Body of pancreas (tissue), 4 donors: ENCODE results near the gene ANGPTL1. TPM values are rescaled to one million over a fixed set of nuclear protein-coding genes. Genes with fewer than 3 reads are reported as not detected.

Experiments
- ATAC-seq: fragments of 150-250 bp; one replicate; pipeline ENCODE4 v1.9.1; 2016
- DNase-seq, 4 donors: peaks; one replicate each; pipeline ENCODE4 v3.0.0-alpha.2; 2019
- H3K27ac ChIP-seq, 4 donors: fragments of 200-600 bp; sonication (generic); 1 replicate in 3 of 4; 2 replicates in 1 of 4; pipeline versions ENCODE4 v1.5.1 to v1.6.1; 2016 to 2019; ENCODE audit warnings: mild to moderate bottlenecking in 1 of 4, mixed read lengths in 1 of 4, moderate library complexity in 1 of 4
- H3K27me3 ChIP-seq, 2 donors: fragments of 200-600 bp; sonication (generic); one replicate each; pipeline ENCODE4 v1.6.0; 2016; ENCODE audit warnings: mild to moderate bottlenecking in 1 of 2
- H3K36me3 ChIP-seq, 2 donors: fragments of 200-600 bp; sonication (generic); replicated peaks in 1 of 2; 2 replicates each; pipeline ENCODE4 v1.5.1; 2016; ENCODE audit warnings: low read depth in 2 of 2; ENCODE audit not compliant: insufficient read depth in 1 of 2
- H3K4me1 ChIP-seq: fragments of 200-600 bp; sonication (generic); one replicate; pipeline ENCODE4 v1.6.0; 2016
- H3K4me3 ChIP-seq, 2 donors: fragments of 200-600 bp; sonication (generic); 1 replicate in 1 of 2; 2 replicates in 1 of 2; pipeline ENCODE4 v1.5.1; 2016 to 2019
- H3K9me3 ChIP-seq, 3 donors: fragments of 200-600 bp; sonication (generic); 1 replicate in 2 of 3; 2 replicates in 1 of 3; pipeline ENCODE4 v1.5.1; 2016
- CTCF ChIP-seq, 7 experiments: fragments of 450-650 bp in 4 of 7; fragments of 200-600 bp in 3 of 7; sonication (generic) in 3 of 7; IDR thresholded peaks; one replicate each; pipeline ENCODE4 v1.5.1; 2016 to 2019; ENCODE audit warnings: antibody characterized with exemption in 7 of 7
- POLR2A ChIP-seq, 3 donors: fragments of 450-650 bp; IDR thresholded peaks; one replicate each; pipeline ENCODE4 v1.6.1; 2016; ENCODE audit warnings: antibody characterized with exemption in 3 of 3, mild to moderate bottlenecking in 2 of 3
- WGBS, 2 donors: methylation state at CpG; one replicate each; pipeline ENCODE4 v1.1.5; 2017; 5-methylcytosine and 5-hydroxymethylcytosine counted together
- intact Hi-C: fragments of 100-400 bp; cut with DNase I; formaldehyde crosslinking; loops from one replicate; pipeline ENCODE4 v1.15.1; 2023
- total RNA-seq, 2 donors: library from RNA; depleted of rRNA; stranded (reverse); fragments of >200 nt; gene quantifications; one replicate each; pipeline ENCODE4 v1.1.0, GENCODE V29; 2016

ANGPTL1 gene
- total RNA-seq, 2 donors from 2014 or later: 9.3 to 19.8 TPM

DNA sequence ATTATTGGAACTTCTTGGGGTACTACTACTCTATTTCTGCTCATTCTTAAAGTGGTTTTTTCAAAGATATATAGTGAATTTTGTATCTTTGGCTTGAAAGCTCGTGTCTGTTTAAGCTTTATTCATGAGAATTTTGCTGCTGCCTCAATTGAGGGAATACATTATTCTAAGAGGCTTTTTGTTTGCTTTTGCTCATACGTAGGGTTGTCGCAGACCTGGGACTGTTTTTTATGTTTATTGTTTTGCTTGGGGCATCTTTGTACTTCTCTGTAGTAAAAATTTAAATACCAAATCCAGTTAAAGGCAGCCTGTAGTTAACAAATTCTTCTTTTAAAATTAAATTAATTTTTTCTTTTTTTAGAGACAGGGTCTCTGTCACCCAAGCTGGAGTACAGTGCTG, 62.3 kb downstream of the ANGPTL1 start:
- WGBS, 2 donors: 87 to 91% methylated on average over 3 of the region's 3 CpGs
- ATAC-seq (no peak), DNase-seq (no peak)
- no peaks in the 10 kb centered on the region for H3K9me3 ChIP-seq
- no peaks in the 10 kb centered on the region for H3K27me3 ChIP-seq
- H3K4me3 ChIP-seq: no peak overlapping the region
- intact Hi-C loops: no loop called here
- H3K36me3 ChIP-seq: peaks cover 0 to 2% of the 10 kb centered on the region in 2 donors
- H3K27ac ChIP-seq: no peak overlapping the region
- no peaks in the 10 kb centered on the region for H3K4me1 ChIP-seq
- TF ChIP-seq CTCF (IDR thresholded peaks at IDR 0.05) (no peak), POLR2A (IDR thresholded peaks at IDR 0.05) (no peak)

- intact Hi-C loops: no loop called here
- no peaks in the 10 kb centered on the region for H3K4me1 ChIP-seq
- H3K9me3 ChIP-seq: no peaks in the 10 kb centered on the region
- H3K4me3 ChIP-seq: no peak overlapping the region
- DNase-seq (no peak), ATAC-seq (no peak)
- H3K27ac ChIP-seq: no peak overlapping the region
- H3K27me3 ChIP-seq: no peaks in the 10 kb centered on the region
- H3K36me3 ChIP-seq: peaks cover 0 to 2% of the 10 kb centered on the region in 2 donors
- 91 to 95% methylated on average over 9 of the region's 9 CpGs for WGBS, 2 donors
- no peak for TF ChIP-seq CTCF (IDR thresholded peaks at IDR 0.05)
- no peak for TF ChIP-seq POLR2A (IDR thresholded peaks at IDR 0.05)
Observed at GRCh38 chr1:178806665-178807300, 64.1 kb downstream of the ANGPTL1 start.

- intact Hi-C loops: no loop called here
- 64 to 82% methylated on average over 3 of the region's 3 CpGs for WGBS, 2 donors
- Histone ChIP-seq H3K4me3 (no peak overlapping the region), H3K27me3 (no peaks in the 10 kb centered on the region), H3K4me1 (no peaks in the 10 kb centered on the region), H3K27ac (no peak overlapping the region), H3K9me3 (no peaks in the 10 kb centered on the region), H3K36me3 (no peaks in the 10 kb centered on the region)
- TF ChIP-seq POLR2A (IDR thresholded peaks at IDR 0.05) (no peak), CTCF (IDR thresholded peaks at IDR 0.05) (no peak)
- DNase-seq: no peak
- ATAC-seq: no peak
Observed at GRCh38 chr1:178802873-178803272, 68.0 kb downstream of the ANGPTL1 start.

Other genes with a start within 250 kb of the ANGPTL1 start
- 10 to 100 TPM in 1 of 2 donors, 1 to 10 TPM in 1; 9.1 to 10.9 TPM for gene RALGPS2, start 145.8 kb downstream of the ANGPTL1 start, total RNA-seq
- 10 to 100 TPM; 11.4 to 11.9 TPM for gene FAM20B, start 154.8 kb upstream of the ANGPTL1 start, total RNA-seq
- gene TOR3A, start 211.0 kb upstream of the ANGPTL1 start, total RNA-seq: 10 to 100 TPM; 23.1 to 27.7 TPM